PC-9 (cell line): ENCODE results near the gene KCNJ11.

Experiments used
- CTCF ChIP-seq: fragments of 200-600 bp; sonication (generic); conservative IDR thresholded peaks from 2 replicates; pipeline ENCODE4 v1.6.1; 2017; ENCODE audit warnings: mixed run types, antibody characterized with exemption, mild to moderate bottlenecking, moderate library complexity
- EZH2 ChIP-seq: fragments of 200-600 bp; sonication (generic); IDR thresholded peaks from 2 replicates; pipeline ENCODE4 v1.8.0; 2017; ENCODE audit warnings: antibody characterized with exemption, low read depth

GRCh38 chr11:17389211-17389956 lies 925 bp upstream of the KCNJ11 start:
- TF ChIP-seq CTCF (peak; percentile 64), EZH2 (no peak)
